Measurements from ENCODE around the gene GNAQ. TPM values are rescaled to one million over a fixed set of nuclear protein-coding genes. Genes with fewer than 3 reads are reported as not detected.
A peak's percentile ranks its signal among the peaks of the same experiment; 100 is the strongest.

Gene GNAQ
- total RNA-seq, 1 experiment from 2014 or later, result 48.6 TPM

- no peaks in the 10 kb centered on the region for H3K23me2 ChIP-seq (ENCODE audit: insufficient read length, low read depth, low read length, poor library complexity, severe bottlenecking)
- H2BK12ac ChIP-seq (ENCODE audit: insufficient read length, low read depth, low read length), result no peak overlapping the region
- H4K20me1 ChIP-seq (ENCODE audit: control insufficient read depth, insufficient read depth, insufficient read length), result no peaks in the 10 kb centered on the region
- no peak overlapping the region for H2BK15ac ChIP-seq (ENCODE audit: low read depth, low read length)
- no peak overlapping the region for H4K8ac ChIP-seq (replicated peaks; ENCODE audit: insufficient read length, low read depth, low read length)
- Mint-ChIP-seq H3K27ac (peak overlapping the region in 1 of 3 experiments; percentile 68; a peak in 1 of 7 replicates), H3K36me3 (ENCODE audit: insufficient read depth in 1 of 3, low read depth in 3 of 3) (peaks cover 7 to 20% (median 17%) of the 10 kb centered on the region in 3 experiments; a peak in 6 of 7 replicates), H3K27me3 (ENCODE audit: low read depth) (no peaks in the 10 kb centered on the region), H3K4me1 (peaks cover 27 to 36% of the 10 kb centered on the region in 2 experiments), H3K9me3 (no peaks in the 10 kb centered on the region), H3K4me3 (no peak overlapping the region)
- H3K18ac ChIP-seq (ENCODE audit: insufficient read length, low read depth, low read length), result no peak overlapping the region
- H3K27ac ChIP-seq (ENCODE audit: insufficient read length, low read depth, low read length), result no peak overlapping the region
- H3K79me1 ChIP-seq (ENCODE audit: insufficient read depth, low read depth, low read length, poor library complexity, severe bottlenecking), result peaks cover 2% of the 10 kb centered on the region
- no peak overlapping the region for H2AFZ ChIP-seq (ENCODE audit: low read length)
- no peak overlapping the region for H3K4me2 ChIP-seq (ENCODE audit: insufficient read depth, insufficient read length, low read length)
- H4K5ac ChIP-seq (ENCODE audit: insufficient read length, low read depth, low read length), result no peak overlapping the region
- H3K14ac ChIP-seq (ENCODE audit: insufficient read depth, low read length), result no peak overlapping the region
- no peaks in the 10 kb centered on the region for H3K4me1 ChIP-seq (ENCODE audit: insufficient read depth, low read length)
- H2BK5ac ChIP-seq (ENCODE audit: insufficient read length, low read length), result no peak overlapping the region
- H3K79me2 ChIP-seq (ENCODE audit: insufficient read depth, low read length), result no peaks in the 10 kb centered on the region; the same call in 1 of the 2 replicates
- H3K9me3 ChIP-seq (ENCODE audit: control insufficient read depth, low read depth, low read length), result no peaks in the 10 kb centered on the region
- H3K56ac ChIP-seq (ENCODE audit: insufficient read length, low read depth, low read length), result no peak overlapping the region
- no peak overlapping the region for H3K9ac ChIP-seq (ENCODE audit: extremely low read depth, insufficient read length, low read length)
- no peak overlapping the region for H3K23ac ChIP-seq (ENCODE audit: insufficient read length, low read depth, low read length)
- no peak for DNase-seq
- H2AK5ac ChIP-seq (ENCODE audit: insufficient read length, low read length), result no peak overlapping the region
- TF ChIP-seq CTCF (conservative IDR thresholded peaks at IDR 0.05), result no peak
- H3T11ph ChIP-seq (ENCODE audit: low read length), result no peak overlapping the region
- H4K91ac ChIP-seq (ENCODE audit: insufficient read length, low read depth, low read length), result no peak overlapping the region
- no peak overlapping the region for H2BK20ac ChIP-seq (ENCODE audit: low read depth, low read length, poor library complexity, severe bottlenecking)
- no peak overlapping the region for H2BK120ac ChIP-seq (ENCODE audit: low read depth, low read length, poor library complexity, severe bottlenecking)
- no CpG with 5 or more reads among the region's 4 CpGs for WGBS (ENCODE audit: extremely low coverage, insufficient read length, low lambda C conversion rate)
- H3K27me3 ChIP-seq (ENCODE audit: insufficient read depth, low read length), result no peaks in the 10 kb centered on the region
- H3K4ac ChIP-seq (ENCODE audit: low read depth, low read length), result no peak overlapping the region
Measured at GRCh38 chr9:77916410-77916819, 115.2 kb downstream of the GNAQ start.
